GM21528 (cell line): ENCODE data around the gene SLC12A7.

Experiments
- ATAC-seq: cut with Tn5 transposase; IDR thresholded peaks from one replicate; pipeline ENCODE4 v1.9.1; 2021; ENCODE audit warnings: mild to moderate bottlenecking, moderate library complexity; ENCODE audit not compliant: unreplicated experiment, low FRiP score

Gene SLC12A7

GRCh38 chr5:1013948-1014301 is 97.9 kb downstream of the SLC12A7 start:
- no peak for ATAC-seq

DNA sequence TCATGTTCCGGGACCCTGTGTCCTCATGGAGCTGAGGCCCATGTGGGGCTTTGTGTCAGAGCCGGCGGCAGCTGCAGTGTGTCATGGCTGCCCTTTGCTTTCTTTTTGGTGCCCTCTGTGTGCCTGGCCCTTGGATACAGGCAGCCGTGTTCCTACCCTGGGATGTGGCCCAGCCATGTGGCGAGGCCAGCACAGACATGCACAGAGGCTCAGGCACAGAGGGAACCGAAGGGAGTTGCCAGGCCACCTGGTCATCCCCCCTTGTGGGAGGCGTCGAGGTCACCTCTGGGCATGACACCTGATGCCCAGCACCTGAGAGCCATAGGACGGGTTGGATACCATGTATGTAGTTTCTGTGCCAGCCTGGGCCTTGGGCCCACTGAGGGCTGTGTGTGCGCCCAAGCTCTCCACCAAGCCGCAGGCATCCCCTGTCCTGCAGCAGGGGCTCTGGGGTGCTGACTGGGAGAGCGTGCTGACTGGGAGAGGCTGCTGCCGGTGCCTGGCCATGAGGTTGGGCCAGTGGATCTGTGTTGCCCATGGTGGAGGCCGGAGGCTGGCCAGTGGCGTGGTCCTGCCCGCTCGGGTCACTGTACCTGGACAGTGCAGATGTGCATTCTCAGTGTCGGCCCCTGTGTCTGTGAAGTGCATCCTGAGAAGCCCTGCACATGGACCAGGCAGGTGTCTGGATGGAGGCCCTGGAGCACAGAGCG is 98.5 kb downstream of the SLC12A7 start:
- ATAC-seq, result no peak

- ATAC-seq, result no peak
Measured at GRCh38 chr5:1012900-1013237, 99.0 kb downstream of the SLC12A7 start.

GRCh38 chr5:1012313-1012841 is 99.5 kb downstream of the SLC12A7 start:
- no peak for ATAC-seq

GRCh38 chr5:1011741-1012312 is 100.0 kb downstream of the SLC12A7 start:
- ATAC-seq, result no peak

GRCh38 chr5:1011226-1011631 is 100.6 kb downstream of the SLC12A7 start:
- no peak for ATAC-seq

DNA sequence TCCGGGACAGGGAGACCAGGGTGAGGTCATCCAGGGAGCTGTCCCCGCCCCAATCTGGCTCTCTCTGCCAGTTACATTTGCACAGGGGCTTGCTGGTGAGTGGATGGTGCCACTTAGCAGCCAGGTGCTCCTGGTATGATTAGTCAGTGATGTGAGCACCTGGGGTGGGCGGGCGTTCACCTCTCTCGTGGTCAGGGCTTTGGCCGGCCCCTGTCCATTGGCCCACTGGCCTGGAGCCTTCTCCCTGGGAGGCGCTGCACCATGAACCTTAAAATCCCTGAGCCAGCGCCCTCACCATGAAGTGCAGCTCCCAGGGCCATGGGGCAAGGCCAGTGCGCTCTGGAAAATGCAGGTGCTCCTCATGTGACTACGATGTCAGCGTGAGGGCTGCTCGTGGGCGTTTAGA is 101.2 kb downstream of the SLC12A7 start:
- ATAC-seq, result no peak

- ATAC-seq, result no peak
Measured at GRCh38 chr5:1010181-1010510, 101.7 kb downstream of the SLC12A7 start.

- ATAC-seq, result no peak
Measured at GRCh38 chr5:1009359-1010180, 102.3 kb downstream of the SLC12A7 start.

- ATAC-seq, result no peak
Measured at GRCh38 chr5:1008451-1009358, 103.2 kb downstream of the SLC12A7 start, which contains the start of gene NKD2. Gene NKD2 (plus strand): TSS chr5:1008802. CDS start chr5:1009058, 256 bp downstream.

DNA sequence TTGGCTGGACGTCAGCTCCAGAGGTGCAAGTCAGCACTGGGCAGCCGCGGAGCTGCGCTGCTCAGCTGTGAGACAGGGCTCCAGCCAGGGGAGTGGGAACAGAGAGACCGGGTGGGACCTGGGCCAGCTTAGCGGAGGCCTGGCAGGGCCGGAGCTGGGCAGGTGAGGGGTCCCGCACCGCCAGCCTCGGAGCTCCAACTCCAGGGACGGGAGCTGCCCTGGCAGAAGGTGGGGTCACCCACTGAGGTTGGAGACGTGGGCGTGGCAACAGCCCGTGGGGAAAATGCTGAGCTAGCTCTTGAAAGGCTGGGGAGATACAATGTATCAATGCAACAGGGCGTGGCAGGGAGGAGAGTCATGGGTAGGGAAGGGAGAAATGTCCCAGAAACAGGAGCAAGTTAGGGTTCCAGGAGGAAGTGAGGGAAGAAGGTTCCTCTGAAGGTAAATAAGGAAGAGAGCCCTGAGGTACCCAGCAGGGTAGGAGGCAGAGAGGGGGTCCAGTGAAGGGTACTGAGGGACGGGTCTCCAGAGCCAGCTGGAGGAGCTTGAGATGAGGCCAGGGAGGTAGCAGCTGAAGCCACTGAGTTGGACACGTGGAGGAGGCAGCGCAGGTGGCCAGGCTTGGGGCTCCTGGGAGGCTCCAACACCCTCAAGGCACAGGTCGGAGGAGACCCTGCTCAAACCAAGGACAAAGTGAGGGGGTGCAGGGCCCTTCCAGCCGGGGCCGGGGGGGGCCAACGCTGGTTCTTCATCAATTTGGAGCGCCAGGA is 104.0 kb downstream of the SLC12A7 start:
- no peak for ATAC-seq

DNA sequence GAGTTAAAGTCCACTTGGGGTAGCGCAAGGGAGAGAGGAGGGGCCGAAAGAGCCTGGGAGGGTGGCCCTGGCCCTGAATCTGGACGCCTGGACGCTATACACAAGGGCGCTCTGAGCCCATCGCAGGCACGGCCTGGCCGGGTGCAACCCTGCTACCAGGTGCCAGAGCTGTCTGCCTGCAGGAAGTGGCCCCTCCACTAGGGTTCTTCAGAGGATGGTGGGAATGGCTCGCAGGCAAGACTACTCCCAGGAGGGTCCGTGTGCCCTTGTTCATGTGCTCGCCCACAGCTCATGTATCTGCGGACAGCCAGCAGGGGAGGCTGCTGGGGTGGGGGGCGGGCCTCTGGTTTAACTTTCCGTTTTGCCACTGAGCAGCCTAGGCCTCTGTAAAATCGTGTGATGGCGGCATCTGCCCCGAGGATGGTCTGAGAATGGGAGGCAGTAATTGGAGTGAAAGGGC is 104.6 kb downstream of the SLC12A7 start:
- ATAC-seq, result no peak

DNA sequence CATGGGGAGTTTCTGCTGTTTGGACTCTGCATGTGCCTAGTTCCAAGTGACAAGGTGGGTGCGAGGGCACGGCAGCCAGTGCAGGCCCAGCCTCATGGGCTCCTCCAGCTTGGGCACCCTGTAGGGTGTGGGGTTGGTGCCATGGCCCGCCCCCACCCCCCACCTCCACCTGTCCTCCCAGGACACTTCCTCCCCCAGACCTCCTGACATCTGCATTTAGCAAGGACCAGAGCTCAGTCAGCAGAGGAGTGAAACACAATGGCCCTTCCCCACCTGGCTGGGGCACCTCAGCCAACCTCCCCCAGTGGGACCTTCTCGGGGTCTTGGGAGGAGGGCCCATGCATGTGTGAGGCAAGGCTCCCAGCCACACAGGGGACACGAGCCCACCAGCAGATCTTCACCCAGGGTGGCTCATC is 105.2 kb downstream of the SLC12A7 start:
- ATAC-seq, result no peak

GRCh38 chr5:1005904-1006655 is 105.8 kb downstream of the SLC12A7 start:
- ATAC-seq, result no peak

- no peak for ATAC-seq
Measured at GRCh38 chr5:1005249-1005851, 106.5 kb downstream of the SLC12A7 start.

DNA sequence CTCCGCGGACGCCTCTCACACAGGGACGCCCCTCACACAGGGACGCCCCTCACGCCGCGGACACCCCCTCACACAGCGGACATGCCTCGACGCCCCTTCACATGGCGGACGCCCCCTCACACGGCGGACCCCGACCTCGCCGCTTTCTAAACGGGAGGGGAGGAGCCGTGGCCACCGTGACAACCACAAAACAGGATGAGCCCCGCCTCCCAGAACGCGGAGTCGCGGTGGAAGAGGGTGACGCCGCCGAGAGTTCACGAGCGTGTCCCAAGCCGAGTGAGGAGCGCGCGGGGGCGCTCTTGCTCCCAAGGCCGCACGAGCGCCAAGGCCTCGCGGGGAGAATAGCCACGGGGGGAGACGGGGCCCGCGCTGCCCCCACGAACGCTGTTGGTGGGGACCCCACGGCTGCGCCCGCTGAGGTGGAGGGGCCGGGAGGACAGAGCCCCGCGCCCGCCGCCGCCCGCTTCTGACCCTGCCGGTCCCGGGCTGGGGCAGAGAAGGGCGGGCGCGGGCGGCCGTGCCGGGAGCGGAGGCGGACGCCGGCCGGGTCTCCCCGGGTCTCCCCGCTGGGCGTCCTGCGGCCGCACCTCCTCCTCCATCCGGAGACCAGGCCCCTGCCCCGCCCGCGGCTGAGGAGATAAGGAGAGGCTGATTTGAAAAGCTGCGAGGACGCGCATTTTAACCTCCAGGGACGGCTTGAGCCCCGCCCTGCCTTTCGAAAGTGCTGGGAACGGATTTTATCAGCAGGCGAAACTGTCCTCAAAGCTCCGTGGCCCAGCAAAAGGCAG is 107.2 kb downstream of the SLC12A7 start:
- ATAC-seq, result no peak

DNA sequence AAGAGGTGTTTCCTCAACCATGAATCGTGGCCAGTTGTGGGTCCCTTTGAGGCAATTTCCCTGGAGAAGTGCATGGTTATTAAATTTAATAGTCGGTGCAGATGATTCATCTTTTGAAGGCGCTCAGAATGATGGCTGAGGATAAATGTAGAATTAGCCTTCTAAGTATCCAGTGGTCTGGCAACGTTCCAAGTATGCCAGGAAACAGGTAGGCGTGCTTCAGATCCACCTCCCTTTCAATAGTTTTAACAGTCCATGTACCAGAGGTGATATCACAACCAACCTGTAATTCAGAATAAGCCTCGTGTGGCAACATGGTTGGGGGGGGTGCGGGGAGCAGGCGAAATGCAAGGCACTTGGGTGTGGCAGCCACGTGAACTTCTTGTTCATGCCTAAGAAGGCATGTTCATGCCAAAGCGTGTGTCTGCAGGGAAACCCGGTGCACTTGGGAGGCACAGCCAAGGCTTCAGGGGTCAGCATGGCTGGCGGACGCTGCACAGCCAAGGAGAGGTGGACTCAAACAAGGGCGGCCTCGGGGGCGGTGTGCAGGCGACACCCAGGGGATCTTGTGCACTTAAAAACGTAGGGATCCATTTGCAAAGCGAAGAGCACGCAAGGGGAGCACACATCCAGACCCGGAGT is 108.4 kb downstream of the SLC12A7 start:
- no peak for ATAC-seq
